HG03135 (cell line): ENCODE measurements around the gene NACC1.

Experiments
- ATAC-seq: cut with Tn5 transposase; IDR thresholded peaks from one replicate; pipeline ENCODE4 v1.9.1; 2021; ENCODE audit warnings: mild to moderate bottlenecking, moderate library complexity; ENCODE audit not compliant: unreplicated experiment

The NACC1 gene

DNA sequence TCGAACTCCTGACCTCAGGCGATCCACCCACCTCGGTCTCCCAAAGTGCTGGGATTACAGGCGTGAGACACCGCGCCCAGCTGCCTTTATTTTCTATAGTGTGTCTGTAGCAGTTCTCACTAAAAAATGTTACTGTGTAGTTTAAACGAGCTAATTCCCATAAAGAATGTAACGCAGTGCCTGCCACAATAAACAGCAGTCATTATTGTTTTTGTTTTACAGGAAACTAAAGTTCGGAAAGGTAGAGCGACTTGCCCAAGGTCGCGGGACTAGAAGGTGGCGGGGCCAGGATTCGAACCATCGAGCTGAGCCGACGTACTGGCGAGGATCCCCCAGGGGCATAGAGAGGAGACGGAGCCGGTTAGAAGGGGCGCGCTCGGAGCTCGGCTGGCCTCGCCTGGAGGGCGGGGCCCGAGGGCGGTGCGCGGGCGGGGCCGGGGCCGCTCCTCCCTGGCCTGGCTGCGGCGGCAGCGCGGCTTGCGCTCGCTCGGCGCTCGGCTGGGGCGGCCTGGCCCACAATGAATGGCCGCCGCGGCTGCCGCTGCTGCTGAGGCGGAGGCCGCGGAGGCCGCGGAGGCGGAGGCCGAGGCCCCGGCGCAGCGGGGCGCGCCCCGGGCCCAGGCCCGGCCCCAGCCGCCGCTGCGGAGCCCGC, at the start of gene NACC1:
Gene NACC1 (plus strand): TSS at position 493 of the 652 bp plus-strand sequence. CDS start 16,944 bp downstream, outside the sequence.
- ATAC-seq: peak; percentile 55

DNA sequence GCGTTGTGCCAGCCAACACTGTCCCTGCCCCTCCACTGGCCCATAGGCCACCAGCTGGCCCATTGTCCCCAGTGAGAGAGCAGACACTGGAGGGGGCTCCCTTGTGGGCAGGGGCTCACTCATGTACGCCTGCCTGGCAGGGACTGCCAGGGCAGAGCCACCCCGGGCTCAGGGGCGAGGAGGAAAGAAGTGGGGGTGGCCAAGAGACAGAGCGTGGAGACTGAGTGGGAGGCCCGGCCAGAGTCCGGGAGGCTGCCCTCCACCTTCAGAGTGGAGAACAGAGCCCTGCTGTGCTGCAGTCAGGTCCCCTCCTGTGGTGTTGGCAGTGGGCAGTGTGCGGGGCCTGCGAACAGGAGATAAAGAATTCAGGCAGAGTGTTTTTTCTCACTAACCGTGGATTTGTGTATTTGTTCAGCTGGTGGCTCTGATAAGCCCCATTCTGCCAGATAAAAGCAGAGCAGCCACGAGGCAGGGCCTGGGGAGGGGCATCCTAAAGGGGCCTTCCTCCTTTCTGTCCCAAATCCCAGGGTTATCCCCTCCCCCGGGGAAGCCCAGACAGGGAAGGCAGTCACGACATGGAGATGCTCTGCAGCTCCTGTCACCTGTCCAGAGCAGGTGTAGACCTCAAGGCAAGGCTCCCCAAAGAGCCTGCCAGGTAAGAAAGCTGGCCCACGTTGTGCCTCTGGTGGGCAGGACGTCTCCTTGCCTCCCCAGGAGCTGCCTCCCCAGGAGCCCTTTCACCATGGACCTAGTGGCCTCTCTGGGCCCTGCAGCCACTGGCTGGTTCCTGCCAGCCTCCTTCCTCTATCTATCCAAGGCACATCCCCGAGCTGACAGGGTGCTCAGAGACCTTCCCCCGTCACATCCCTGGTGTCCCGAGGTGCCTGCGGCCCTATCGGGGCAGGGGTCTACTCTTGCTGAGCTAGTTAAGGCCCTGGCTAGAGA, 48.4 kb upstream of the NACC1 start:
- no peak for ATAC-seq

DNA sequence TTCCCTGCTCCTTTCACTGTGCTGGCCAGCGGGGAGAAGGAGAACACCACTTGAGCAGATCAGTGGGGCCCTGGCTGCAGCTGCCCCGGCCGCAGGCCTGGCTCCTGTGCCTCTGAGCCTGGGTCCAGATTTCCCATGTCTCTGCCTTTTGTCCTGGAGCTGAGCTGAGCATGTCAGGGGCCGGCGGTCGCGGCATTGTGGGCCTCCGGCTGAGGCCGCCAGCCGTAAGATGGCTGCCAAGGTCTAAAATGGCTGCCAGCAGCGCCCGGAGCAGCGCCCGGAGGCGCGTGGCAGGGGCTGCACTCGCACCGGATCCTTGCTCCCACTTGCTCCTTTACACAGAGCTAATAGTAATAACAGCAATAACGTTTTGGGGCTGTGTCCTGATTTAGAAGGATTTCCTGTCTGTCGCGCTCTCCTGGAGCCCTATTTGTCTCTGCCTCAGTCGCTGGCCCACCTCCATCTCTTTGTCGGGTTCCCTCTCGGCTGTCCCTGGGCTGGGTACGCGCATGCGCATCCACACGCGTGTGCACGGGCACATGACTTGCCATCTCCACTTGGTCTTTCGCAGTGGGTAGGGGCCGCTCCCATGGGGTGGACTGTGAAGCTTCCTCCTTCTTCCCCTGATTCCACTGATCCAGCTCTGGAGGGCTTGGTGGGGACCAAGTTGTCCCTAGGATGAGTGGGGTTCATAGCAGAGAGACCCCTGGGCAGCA, 47.5 kb upstream of the NACC1 start:
- ATAC-seq: no peak

DNA sequence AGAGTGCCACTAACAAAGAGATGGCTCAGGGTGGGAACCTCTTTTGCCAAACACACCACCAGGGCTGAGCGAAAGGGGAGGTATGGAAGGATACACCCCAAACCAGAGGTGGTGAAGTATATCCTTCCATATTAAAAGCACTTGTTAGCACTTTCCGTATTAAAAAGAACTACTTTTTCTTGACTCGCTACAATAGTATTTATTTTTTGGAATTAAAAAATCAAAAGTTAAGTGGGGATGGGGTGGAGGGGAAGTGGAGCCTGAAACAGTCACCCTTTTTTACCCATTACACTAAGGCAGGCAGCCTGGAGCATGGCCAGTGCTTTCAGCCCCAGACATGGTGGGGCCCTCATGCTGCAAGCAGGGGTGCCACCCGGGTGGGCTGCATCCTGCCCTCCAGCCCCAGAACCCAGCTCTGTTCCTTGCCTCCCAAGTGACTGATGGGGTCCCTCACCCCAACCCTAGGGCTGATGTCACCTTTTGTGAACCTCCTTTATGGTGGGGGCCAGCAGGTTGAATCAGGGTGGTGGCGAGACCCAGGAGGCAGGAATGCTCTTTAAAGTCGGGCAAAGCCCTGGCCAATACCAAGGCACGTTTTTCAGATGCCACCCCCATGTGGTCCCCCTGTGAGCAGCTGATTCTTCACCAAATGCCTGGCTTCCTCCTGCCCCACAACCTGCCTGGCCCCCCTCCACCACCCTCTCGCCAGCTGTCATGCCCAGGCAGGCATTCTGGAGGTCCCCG, 46.4 kb upstream of the NACC1 start:
- no peak for ATAC-seq

DNA sequence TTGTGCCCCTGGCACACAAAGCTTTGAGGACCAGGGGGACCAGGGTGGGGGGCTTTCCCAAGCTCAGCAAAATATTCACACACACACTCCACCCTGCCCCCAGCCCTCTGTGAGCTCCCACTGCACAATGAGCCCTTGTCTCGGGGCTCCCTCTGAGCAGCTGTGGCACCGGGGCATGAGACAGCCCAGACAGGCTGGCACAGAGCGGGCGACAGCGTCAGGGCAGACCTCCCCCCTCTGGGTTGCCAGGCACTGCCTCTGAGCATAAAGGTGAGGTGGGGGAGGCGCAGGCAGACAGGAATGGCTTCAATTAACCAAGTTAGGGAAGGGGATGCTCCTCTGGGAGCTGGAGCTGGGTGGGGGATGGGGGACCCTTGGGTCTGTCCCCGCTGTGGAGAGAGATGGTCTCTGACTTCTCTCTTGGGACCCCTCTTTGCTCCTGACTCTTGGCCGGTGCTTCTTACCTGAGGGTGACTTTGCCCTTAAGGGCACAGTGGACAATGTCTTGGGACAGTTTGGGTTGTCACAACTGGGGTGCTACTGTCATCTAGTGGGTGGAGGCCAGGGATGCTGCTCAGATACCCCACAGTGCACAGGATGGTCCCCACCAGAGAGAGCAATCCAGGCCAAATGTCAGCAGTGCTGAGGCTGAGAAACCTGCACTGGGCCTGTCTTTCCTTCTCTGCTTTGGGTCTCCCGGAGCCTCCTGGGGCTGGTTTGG, 45.7 kb upstream of the NACC1 start:
- ATAC-seq: no peak

DNA sequence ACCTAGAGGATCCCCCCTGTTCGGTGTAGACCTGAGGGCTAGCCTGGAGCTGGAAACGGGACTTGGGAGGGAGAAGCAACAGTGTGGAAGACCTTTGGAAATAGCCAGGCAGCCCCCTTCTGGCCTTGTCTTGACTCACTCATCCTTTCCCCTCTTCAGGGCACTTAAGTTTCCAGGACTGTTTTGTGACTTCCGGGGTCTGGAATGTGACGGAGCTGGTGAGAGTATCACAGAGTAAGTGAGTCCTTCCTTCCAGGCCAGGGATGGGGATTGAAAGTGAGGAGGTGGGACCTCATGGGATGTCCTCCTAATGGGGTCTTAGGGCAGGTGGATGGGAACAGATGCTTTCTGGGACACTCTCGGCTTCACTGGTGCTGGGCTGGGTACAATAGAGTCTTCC, 44.8 kb upstream of the NACC1 start:
- ATAC-seq: no peak

DNA sequence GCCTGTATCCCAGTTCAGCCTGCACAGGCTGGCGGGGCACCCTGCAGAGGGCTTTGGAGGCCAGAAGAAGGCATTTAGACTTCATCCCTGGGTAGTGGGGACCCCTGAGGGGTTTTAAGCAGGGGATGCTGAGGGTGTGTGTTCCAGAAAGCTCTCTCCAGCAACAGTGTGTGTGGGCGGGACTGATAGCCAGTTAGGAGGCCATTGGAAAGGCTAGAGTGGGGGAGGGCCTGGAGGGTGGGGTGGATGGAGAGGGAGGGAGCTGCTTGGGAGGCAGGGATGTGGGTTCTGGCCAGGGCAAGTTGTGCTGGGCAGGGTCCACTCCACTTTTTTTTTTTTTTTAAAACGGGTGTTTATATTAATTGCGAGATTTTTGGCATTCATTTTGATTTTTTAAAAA, 43.7 kb upstream of the NACC1 start:
- ATAC-seq: no peak

DNA sequence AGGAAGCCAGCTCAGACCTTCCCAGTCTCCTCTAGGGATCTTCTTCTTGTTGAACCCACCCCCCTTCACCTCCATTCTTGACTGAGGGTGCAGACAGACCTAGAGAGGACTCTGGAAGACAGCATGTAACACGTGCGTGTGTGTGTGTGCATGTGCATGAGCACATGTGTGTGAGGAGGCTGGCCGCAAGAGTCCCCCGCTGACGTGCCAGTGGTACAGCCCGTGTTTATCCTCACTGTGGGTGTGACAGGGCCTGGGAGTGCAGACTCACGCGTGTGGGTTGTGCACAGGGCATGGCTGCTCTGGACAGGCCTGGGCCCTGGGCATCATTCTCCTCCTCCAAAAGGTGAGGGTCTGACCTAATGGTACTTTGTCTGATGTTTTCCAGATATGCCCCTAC, 41.7 kb upstream of the NACC1 start:
- ATAC-seq: no peak

DNA sequence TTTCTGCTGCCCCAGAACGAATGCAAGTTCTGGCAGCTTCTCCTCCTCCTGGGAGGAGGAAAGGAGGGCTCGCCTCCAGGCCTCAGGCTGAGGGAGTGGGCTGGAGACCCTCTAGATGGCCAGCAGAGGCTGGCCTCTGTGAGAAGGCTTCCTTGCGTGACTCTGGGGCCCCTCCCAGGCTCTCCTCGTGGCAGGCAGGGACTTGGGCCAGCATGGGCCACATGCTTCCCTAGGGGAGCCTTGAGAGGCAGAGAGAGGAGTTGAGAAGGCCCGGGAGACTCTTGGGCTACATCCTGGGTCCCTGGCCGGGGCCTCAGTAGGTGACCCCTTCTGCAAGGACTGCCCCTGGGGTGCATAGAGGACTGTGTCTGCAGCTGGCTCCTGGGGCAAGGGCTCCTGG, 41.3 kb upstream of the NACC1 start:
- no peak for ATAC-seq

DNA sequence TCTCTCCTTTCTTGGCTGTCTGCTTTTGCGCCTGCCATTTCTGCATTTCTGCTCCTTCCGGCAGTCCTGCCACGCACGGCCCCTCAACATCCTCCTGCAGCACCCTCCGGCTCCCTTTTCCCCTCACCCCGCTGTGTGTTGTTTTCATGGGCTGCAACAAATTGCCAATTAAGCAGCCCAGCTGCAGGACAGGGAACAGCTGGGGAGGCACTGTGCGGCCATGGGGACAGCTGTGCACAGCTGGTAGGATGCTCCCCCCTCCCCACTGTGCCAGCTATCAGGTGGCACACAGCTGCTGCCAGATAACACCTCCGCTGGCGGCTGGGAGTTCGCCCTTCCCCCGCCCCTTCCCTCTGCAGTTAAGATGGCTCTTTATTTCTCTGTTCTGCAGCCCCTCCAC, 40.8 kb upstream of the NACC1 start:
- ATAC-seq: no peak

DNA sequence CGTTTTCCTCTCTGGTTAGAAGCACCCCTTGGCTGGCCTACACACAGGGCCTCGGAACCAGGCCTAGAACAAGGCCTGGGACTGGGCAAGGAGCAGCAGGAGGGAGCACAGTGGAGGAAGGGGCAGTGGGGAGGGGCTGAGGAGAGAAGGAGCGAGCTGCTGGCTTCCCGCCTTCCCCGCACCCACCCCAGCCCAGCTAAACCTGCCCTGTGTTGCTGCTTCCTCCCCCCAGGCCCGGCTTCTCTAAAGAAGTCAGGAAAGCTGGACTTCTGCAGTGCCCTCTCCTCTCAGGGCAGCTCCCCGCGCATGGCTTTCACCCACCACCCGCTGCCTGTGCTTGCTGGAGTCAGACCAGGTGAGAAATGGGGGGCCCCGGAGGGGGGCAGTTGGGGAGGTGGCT, 39.7 kb upstream of the NACC1 start:
- no peak for ATAC-seq

DNA sequence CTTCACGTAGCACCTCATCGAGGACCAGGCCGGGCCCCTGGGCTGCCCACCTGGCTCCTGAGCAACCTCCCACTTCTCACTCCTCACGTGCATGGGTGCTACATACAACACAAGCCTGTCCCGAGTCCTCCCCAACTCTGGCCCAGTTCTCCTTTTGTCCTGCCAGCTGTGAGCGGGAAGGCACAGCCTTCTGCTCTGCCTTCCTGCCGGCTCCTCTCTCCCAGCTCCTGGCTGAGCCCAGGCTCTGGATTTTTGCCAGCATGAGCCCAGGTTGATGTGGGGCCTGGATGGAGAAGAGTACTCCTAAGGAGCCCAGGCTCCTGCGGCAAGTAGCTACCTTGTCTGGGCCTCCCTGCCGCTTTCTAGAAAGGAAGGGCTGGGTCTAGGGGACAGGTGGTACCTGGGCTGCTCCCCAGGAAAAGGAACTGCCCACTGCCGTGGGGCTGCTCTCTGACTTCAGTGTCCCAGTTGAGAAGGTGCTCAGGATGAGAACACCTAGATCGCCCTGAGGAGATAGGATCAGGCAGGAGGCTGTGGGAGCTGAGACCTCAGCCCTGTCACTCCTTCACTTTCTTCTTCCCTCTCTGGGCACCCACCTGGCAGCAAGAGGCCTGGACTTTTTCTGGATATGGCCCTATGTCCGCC, 39.0 kb upstream of the NACC1 start:
- ATAC-seq: no peak

DNA sequence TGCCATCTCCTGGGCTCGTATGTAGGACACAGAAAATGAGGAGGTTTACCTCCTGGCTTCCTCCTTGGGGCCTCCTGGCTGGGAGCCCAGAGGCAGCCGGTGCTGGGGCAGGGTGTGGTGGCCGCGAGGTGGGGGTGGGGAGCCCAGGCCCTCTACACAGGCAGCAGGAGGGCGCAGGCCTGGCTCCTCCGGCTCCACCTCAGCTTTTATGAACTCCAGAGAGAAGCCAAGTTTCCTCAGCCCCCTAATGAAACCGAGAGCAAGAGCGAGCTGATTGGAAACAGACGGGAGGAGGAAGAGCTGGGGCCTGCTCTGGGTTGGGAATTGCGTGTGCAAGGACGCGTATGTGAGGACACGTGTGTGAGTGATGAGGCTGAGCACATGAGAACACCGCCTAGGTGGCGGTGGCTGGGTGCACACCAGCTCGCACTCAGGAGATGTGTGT, 38.5 kb upstream of the NACC1 start:
- no peak for ATAC-seq

DNA sequence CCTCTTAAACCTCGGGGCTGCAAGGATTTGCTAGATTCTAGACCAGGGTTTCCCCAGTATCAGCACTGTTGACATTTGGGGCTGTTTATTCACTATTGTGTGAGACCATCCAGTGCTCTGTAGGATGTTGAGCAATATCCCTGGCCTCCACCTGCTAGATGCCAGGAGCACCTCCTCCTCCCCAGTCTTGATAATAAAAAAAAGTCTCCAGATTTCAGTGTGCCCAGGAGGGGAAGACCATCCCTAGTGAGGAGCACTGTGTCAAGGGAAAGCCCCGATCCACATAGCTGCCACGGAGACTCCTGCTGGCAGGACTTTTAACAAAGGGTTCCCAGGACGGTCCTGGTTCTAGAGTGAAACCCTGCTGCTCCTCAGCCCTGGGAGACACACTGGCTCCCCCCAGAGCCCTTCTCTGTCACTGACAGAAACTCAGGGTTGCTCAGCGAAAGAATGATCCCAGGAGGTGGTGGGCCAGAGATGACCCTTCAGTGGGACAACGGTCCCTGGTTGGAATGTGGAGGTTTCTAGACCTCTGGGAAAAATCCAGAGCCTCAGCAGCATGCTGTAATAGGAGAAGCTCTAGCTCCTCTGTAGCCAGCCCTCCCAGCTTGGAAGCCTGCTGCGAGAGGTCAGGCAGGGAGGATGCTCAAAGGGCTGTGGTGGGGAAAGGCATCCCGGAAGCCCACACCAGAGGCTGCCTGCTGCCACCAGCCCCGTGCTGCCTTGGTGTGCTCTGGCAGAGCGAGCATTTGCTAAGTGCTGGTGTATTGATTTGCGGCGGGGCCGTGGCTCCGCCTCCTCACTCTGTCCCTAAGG, 35.7 kb upstream of the NACC1 start:
- ATAC-seq: no peak

DNA sequence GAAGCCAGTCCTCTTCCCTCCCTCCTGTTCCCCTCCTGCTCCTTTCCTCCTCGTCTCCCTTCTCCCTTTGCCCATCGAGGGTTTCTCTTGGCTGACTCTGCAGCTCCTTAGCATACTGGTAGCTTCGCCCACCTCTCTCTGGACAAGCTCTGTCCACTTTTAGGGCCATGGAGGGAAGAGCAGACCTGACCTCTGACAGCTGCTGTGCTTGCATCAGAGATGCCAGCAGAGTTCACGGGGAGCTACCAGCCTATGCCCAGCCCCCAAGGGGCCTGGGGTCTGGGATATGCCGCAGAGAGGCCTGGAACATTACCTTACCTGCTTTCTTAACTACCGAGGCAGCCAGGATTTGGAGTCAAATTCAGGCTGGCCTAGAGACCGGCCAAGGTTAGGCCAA, 35.1 kb upstream of the NACC1 start:
- ATAC-seq: no peak

DNA sequence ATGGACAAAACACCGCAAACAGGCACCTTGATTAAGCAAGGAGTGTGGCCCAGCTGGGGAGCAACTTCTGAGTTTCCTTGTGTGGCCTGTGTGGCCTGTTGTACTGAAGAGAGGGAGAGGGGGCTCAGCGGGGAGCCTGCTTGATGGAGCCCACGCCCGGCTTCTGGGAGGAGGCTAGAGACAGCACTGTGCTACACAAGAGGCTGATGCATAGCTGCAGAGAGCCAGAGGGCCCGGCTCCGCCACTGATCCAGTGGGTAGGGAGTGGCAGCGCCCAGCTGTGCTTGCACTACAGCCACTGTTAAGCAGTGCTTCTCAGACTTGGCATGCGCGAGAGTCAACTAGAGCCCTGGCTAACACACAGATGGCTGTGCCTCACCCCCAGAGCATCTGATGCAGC, 34.4 kb upstream of the NACC1 start:
- no peak for ATAC-seq

DNA sequence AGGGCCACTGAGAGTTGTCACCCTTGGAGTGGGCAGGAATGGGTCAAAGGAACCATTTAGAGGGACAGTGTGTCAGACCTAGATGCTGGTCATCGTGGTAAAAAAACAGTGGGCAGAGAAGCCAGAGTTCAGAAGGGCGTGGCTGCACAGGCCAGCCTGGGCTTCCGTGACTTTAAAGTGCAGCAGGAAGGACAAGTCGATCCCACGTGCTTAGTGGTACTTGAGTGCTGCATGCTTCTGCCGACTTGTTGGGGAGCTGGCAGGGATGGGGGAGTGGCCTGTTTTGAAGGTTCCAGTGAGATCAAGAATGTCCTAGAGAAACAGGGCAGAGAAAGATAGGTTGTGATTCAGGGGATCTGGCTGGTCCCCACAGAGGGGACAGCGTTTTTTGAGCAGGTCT, 32.4 kb upstream of the NACC1 start:
- no peak for ATAC-seq

DNA sequence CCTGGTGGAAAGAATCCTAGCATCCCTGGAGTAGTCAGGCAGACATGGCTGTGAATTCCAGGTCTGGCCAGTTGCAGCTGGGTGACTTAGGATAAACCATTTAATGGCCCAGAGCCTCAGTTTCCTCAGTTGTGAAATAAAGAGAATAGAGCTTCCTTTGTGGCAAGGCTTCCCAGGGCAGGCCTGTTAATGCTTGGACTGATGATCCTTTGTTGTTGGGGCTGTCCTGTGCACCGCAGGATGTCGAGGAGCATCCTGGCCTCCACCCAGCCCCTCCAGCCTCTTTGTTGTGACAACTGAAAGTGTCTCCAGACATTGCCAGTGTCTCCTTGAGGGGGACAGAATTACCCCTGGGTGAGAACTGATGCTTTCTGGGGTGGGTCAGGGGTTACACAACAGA, 31.7 kb upstream of the NACC1 start:
- no peak for ATAC-seq

DNA sequence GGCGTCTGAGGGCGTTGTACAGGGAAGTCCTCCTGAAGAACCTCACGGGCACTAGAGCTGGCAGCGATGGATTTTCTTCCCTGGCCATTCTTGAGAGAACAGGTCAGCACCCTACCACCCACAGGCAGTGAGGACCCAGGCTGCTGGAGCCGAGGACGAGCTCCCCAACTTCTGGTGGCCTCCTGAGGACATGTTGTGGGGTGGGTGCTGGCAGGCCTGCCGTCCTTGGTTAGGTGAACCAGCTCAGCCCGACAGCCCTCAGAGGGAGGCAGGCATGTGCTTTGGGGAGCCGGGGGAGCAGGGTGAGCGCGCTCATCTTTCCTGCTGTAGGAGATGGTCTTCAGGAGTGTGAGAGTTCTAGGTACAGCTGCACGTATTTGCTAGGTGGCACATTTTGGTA, 30.8 kb upstream of the NACC1 start:
- no peak for ATAC-seq
